Skin epidermis (tissue), 12 donors: Measurements from ENCODE around the gene GLB1L3.
"Not testable (repeated sequence)": the region's sequence is repeated elsewhere in the genome, so short reads cannot be mapped to it uniquely, and the experiment has no call there.

Experiments
- H3K27ac ChIP-seq, 21 experiments: fragments of 200-600 bp; sonication (generic) in 11 of 21; one replicate each; pipeline ENCODE4 v1.5.0; 2020; ENCODE audit warnings: mild to moderate bottlenecking in 3 of 21, inconsistent platforms in 2 of 21, moderate library complexity in 2 of 21
- H3K4me3 ChIP-seq, 7 experiments: fragments of 200-600 bp; sonication (generic) in 2 of 7; one replicate each; pipeline ENCODE4 v1.5.0; 2020; ENCODE audit warnings: inconsistent platforms in 2 of 7, mild to moderate bottlenecking in 2 of 7, moderate library complexity in 1 of 7

The GLB1L3 gene

DNA sequence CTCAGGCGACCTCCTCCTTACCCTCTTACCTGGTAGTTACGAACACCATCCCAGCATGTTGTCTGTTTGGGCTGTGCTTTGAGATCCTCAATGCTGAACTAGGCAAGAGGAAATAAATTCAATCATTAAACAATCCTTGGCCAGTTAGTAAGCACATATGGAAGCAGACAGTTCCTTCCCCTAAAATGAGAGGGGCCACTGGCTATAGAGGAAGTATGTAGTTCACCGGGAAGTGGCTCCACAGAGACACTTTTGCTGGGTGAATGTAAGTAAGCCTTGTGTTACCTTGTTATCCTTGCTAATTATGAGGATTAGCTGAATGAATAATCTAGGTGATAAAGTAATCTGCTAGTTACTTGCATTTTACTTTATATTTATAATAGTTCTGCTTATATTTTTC is 25.9 kb upstream of the GLB1L3 start:
- no peak overlapping the region for H3K4me3 ChIP-seq
- no peak overlapping the region for H3K27ac ChIP-seq

DNA sequence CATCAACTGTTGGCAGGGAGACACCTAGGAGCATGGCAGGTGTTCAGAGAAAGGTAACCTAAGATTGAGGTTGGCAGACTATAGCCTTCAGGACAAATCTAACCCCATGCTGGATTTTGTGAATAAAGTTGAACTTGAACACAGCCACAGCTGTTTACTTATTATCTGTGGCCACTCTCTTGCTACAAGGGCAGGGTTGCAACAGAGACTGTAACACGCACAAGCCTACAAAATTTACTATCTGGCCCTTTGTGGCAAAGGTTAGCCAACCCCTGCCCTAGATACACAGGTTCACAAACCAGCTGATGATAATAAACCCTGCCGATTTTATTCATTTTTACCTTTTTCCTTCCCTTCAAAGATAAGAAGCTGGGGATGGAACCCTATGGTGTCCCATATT is 25.5 kb upstream of the GLB1L3 start:
- Histone ChIP-seq H3K4me3 (no peak overlapping the region), H3K27ac (no peak overlapping the region)

DNA sequence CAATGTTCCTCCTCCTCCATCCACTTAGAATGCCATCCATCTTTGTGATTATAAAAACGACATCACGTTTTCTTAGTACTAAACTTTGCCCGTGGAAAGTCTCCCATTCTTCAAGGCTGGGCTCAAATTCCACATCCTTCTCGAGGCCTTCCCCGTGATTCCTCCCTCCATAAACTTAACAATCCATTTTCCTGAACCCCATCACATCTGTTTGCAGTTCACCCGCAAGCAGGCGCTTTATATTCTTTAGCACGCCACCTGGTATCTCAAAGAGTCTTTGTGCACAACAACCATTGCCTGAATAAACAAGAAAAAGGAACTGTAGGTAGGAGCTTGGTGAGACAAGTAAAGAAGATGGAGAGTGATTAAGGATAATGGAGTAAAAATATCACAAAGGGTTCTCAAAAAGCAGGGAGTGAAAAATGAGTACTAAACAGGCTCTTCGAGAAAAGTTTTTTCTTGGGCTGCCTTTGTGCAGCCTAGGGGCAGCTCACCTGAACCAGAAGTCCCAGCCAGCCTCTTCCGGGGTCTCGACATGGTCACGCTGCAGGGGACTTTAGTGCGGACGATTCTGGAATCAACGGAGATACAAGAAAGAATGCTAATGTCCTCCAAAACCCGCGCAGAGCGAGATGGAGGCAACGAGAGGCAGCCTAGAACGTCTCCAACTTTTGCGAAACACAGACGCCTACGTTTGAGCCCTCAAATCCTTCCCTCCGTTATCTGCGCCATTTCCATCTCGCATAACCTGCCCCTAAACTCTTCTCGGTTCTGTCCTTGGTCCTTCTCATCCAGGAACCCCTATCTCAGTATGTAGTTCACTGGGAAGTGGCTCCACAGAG is 23.6 kb upstream of the GLB1L3 start:
- Histone ChIP-seq H3K27ac (peak overlapping the region in 18 of 21 experiments; percentile 26 to 93 (median 82)), H3K4me3 (peak overlapping the region; percentile 63 to 97 (median 90))

DNA sequence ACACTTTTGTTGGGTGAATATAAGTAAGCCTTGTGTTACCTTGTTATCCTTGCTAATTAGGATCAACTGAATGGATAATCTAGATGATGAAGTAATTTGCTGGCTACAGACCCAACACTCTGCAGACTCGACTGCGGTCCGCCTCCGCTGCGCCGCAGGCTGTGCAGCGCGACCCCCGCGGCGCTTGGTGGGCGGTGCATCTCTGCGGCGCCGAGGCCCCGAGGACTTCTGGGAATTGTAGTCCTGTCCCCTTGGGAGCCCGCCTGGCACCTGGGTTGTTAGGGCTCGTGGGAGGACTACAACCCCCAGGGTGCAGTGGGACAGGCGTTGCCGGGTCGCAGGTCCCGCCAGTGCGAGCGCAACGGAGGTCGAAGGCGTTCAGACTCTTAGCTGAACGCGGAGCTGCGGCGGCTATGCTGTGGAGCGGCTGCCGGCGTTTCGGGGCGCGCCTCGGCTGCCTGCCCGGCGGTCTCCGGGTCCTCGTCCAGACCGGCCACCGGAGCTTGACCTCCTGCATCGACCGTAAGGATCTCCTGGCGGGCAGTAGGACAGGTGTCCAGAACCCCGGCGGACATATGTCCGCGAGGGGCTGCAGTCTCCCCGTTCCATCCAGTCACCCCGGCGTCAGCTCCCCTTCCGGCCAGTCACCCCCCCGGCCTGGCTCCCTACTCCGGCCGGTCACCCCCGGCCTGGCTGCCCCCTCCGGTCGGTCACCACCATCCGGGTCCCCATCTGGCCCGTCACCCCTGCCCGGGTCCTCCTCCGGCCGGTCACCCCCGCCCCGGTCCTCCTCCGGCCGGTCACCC is 22.8 kb upstream of the GLB1L3 start, which contains the start of the genes ACAD8 and THYN1:
Gene ACAD8, plus strand, starts transcription at position 381 of the 806 bp plus-strand sequence. Its CDS starts 33 bp downstream, at position 414.
Gene THYN1, minus strand, starts transcription at position 165 of the 806 bp plus-strand sequence. CDS start 470 bp downstream, outside the sequence.
- peak within 1 kb of the TSS; percentile 37 to 93 (median 83) for H3K27ac ChIP-seq
- peak within 1 kb of the TSS; percentile 63 to 97 (median 90) for H3K4me3 ChIP-seq

DNA sequence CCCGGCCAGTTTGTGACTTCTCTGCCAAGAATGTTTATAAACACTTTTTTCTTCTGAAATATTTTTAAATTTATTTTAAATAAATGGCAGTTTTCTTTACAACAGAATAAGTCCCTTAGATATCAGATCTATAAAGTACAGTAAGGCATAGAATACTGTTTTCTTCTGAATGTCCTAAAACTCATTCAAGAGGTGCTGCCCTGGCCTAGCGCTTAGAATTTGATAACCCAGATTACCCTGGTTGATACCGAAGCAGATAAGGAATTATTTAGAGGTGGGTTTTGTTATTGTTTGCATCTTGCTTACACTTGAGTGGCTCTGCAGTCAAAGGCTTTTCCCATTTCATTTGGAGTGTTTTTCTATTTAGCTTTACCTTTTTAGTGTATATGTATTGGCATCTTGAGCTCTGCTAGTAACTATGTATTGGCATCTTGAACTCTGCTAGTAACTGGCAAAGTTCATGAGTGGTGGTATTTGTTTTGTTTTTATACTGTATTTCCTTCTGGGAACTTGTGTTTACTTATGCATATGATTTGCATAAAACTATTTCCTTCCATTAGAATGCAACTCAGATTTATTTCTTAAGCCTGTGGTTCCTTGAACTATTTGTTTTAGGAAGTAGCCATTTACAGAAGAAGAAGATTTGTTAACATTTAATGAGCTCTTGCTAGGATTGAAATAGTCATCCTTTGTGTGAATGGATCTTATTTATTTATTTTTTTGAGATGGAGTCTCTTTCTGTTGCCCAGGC is 21.6 kb upstream of the GLB1L3 start:
- Histone ChIP-seq H3K27ac (peak overlapping the region in 1 of 21 experiments; percentile 83), H3K4me3 (peak overlapping the region in 6 of 7 experiments; percentile 63 to 97 (median 90))

DNA sequence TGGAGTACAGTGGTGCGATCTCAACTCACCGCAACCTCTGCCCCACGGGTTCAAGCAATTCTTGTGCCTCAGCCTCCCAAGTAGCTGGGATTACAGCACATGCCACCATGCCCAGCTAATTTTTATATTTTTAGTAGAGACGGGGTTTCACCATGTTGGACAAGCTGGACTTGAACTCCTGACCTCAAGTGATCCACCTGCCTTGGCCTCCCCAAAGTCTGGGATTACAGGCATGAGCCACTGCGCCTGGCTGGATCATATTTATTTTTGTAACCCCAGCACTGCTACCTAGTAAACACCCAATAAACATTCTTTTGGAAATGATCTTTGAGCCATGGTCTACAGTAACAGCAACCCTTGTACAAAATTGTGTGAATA is 21.0 kb upstream of the GLB1L3 start:
- not testable (repeated sequence) for H3K27ac ChIP-seq, H3K4me3 ChIP-seq

DNA sequence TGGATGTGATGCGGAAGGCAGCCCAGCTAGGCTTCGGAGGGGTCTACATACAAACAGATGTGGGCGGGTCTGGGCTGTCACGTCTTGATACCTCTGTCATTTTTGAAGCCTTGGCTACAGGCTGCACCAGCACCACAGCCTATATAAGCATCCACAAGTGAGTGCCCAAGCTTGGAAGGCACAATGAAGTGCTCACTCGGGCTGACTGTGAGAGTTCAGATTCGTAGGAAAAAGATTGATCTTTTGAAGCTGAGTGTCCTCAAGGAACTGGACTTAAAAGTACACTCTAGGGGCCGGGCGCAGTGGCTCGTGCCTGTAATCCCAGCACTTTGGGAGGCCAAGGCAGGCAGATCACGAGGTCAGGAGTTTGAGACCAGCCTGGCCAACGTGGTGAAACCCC is 19.1 kb upstream of the GLB1L3 start:
- Histone ChIP-seq H3K4me3 (no peak overlapping the region), H3K27ac (no peak overlapping the region)

DNA sequence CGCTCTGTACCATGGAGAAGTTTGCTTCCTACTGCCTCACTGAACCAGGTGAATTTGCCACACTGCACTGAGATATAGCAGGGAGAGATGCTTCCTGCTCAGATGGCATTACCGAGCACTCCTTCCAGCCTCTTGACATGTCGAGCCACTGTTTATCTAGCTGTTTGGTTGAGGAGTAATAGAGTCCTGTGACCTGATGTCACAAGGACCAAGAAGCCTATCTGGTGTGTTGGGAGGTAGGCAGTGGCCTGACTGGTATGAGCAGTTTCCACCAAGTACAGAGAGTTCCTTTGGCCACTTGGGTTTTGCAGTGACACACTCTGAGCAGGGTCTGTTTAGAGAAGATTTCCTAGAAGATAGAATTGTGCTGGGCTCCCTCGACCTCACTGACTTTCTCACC is 17.6 kb upstream of the GLB1L3 start:
- Histone ChIP-seq H3K4me3 (no peak overlapping the region), H3K27ac (peak overlapping the region in 2 of 21 experiments; percentile 4 to 45)

DNA sequence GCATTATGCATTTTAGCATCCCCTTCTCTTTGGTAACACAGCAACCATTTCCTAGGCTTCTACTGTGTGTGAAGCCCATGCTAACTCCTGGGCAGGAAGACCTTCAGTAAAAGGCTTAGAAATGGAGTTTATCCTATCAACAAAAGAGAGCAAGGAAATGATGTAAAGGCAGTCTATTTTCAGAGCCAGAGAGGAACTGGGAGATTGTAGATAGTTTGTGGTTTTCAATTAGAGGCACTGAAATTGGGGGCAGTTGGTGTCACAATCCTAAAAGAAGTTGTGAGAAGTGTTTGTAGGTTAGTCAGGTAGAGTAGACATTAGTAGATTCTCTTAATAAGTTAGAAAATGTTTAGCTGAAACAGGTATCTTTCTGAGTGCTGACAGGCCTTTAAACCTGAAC is 15.7 kb upstream of the GLB1L3 start:
- H3K4me3 ChIP-seq, result no peak overlapping the region
- no peak overlapping the region for H3K27ac ChIP-seq

DNA sequence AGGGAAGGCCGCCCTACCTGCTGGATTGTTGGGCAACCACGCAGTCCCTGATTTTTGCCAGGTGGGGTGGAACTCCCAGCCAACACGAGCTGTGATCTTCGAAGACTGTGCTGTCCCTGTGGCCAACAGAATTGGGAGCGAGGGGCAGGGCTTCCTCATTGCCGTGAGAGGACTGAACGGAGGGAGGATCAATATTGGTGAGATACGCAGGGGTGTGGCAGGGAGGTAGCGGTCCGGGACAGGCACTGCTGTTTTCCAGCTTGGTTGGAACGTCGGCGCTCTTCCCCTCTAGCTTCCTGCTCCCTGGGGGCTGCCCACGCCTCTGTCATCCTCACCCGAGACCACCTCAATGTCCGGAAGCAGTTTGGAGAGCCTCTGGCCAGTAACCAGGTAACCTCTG is 15.2 kb upstream of the GLB1L3 start:
- Histone ChIP-seq H3K27ac (no peak overlapping the region), H3K4me3 (no peak overlapping the region)

DNA sequence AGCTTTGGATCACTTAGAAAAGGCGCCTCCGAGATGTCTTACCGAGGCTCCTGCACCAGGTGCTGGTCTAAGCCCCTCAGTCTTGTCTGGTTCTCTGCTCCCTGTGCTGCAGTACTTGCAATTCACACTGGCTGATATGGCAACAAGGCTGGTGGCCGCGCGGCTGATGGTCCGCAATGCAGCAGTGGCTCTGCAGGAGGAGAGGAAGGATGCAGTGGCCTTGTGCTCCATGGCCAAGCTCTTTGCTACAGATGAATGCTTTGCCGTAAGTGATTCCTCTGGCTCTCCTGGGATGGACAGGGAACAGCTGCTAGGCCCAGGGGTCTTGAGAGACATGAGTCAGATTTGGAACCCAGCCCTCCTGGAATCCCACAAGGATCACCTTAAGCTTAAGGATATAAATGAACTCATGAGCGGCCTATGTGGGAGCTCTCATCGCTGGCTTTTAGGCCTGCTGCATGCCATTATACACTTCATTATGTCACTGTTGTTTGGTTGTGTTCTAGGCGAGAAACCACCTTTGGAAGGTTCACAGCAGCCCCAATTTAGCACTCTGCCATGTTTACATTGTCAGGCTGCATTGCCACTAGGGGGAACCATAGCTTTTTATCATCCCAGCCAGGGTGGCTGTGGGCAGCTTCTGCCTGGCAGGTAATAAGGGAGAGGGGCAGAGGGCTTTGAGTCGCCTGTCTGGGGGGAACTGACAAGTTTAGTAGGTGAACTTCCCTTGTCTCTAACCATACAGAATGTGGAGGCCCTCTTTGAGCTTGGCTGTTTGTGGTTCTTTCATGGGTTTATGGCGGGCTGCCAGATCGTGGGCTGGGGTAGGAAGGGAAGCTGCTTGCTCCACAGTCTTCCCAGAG is 14.3 kb upstream of the GLB1L3 start:
- no peak overlapping the region for H3K27ac ChIP-seq
- H3K4me3 ChIP-seq, result no peak overlapping the region

DNA sequence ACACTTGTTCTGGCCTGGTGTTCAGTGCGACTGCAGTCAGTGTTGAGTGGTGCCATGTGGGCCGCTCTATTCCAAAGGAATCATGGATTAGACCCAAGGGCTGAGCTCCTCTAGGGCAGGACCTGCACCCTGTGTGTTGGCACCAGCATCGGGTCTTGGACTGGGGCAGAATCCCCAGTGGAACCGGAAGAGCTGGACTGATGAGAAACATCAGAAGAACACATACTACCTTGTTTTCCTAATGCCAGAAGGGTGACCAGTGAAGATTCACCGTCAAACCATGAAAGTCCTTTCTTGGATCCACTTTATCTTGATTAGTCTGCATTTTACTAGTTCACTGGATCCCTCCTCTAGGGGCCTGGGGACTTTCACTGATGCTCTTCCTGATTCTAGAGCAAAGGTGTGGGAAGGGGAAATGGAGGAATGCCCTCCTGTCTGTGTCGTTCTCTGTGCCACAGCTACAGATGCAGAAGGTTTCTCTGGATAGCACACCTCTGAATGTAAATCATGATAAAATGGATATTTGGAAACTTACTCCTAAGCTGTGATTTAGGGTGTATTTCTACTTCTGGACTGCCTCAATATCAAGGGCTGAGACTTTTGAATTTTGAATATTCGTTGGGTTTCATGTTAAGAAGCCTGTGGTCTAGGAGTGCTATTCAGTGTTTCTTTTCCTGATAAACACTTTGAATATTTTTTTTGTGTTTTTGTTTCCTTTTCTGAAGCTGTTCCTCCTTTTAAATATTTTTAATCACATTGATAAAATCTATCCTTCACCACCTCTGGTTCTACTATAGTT is 11.0 kb upstream of the GLB1L3 start:
- no peak overlapping the region for H3K4me3 ChIP-seq
- peak overlapping the region in 1 of 21 experiments; percentile 11 for H3K27ac ChIP-seq

DNA sequence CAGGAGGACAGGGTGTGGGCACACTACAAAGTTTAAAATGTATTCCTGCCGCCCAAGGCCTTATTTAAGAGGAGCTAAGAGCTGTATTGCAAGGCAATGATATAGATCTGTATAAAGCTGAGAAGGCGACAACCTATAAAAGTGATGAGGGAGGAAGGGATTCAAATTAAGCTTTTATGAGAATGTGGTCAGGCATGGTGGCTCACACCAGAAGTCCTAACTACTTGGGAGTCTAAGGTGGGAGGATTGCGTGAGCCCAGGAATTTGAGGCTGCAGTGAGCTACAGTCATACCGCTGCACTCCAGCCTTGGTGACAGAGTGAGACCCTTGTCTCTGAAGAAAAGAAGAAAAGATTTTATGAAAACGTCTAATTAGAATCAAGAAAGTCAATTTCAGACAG is 9.7 kb upstream of the GLB1L3 start:
- Histone ChIP-seq H3K4me3 (no peak overlapping the region), H3K27ac (peak overlapping the region in 10 of 21 experiments; percentile 5 to 62 (median 27))

DNA sequence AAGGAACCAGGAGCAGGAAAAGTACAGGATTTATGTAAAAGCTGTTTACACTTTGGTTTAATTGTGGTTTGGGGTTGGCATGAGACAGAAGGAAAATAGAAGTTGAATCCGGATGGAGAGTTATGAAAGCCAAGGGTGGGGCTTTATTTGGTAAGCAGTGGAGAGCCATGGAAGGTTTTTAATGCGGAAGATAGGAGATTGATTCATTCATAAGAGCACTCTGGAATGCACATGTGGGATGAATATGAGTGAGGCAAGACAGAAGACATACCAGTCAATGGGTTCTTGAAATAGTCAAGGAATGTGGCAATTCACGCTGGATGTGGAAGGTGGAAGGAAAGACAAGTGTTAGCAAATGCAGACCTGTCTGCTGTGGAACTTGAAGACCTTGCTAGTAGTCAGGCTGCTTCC is 9.3 kb upstream of the GLB1L3 start:
- Histone ChIP-seq H3K27ac (peak overlapping the region in 12 of 21 experiments; percentile 5 to 69 (median 38)), H3K4me3 (no peak overlapping the region)

DNA sequence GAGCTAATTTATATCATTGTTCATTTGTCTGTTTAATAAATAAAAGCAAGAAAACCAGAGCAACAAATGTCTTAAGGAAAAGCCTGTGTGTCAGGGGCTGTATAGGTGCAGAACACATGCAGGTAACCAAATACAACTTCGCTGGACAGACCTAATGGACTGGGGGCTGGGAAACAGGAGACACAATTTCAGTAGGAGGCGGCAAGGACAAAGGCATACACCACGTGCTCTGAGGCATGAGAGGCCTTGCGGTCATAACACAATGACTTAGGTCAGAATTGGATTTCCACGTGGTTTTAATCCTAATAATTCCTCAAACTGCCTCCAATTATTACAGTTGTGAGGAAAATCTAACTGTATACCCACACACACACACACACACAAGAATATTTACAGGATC is 8.7 kb upstream of the GLB1L3 start:
- Histone ChIP-seq H3K27ac (peak overlapping the region in 12 of 21 experiments; percentile 5 to 69 (median 22)), H3K4me3 (no peak overlapping the region)

DNA sequence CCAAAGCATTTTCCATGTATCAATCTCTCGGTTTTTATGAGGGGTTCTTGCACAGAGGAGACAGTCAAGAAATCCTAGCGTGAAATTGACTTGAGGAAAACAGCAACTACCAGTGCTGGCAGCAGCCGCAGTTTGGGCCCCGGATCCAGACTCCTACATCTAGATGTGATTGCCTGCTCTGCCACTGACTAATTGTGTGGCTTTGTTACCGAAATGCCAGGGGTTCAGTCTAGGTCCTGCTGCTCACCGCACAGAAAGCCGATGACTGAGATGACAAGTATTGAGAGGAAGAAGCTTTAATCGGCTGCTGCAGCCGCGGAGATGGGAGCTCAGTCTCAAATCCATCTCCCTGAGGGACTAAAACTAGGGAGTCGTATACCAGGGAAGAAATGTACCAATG is 8.2 kb upstream of the GLB1L3 start:
- H3K4me3 ChIP-seq, result no peak overlapping the region
- peak overlapping the region in 6 of 21 experiments; percentile 5 to 69 (median 36) for H3K27ac ChIP-seq

DNA sequence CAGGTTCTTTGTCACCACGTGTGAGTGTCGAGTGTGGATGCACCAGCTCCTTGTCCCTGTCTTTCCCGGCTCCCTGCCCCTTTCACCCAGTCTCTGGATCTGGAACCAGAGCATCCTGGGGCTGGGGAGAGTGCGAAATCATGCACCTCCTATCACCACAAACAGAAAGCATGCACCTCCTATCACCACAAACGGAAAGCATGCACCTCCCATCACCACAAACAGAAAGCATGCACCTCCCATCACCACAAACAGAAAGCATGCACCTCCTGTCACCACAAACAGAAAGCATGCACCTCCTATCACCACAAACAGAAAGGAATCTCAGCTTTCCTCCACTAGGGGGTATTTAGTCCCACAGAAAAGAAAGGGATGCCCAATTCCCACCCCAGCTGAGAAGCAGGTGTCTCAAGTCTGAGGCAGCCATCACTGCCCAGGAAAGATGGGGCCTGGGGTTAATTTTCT is 5.9 kb upstream of the GLB1L3 start:
- Histone ChIP-seq H3K4me3 (no peak overlapping the region), H3K27ac (peak overlapping the region in 1 of 21 experiments; percentile 40)

DNA sequence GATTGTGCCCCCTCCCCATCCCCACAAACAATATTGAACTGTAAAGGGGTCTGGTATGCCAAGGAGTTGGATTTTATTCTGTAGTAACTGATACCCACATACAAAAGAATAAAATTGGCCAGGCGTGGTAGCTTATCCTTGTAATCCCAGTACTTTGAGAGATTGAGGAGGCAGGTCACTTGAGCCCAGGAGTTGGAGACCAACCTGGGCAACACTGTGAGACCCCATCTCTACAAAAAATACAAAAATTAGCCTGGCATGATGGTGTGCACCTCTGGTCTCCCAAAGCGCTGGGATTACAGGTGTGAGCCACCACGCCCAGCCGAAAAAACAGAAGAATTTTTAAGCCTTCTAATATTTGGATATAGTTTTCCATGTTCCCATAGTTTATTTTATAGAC is 4.2 kb upstream of the GLB1L3 start:
- Histone ChIP-seq H3K27ac (no peak overlapping the region), H3K4me3 (no peak overlapping the region)
